HUES6 (cell line): ENCODE data around the gene ME1.
"Not testable (repeated sequence)": the region's sequence is repeated elsewhere in the genome, so short reads cannot be mapped to it uniquely, and the experiment has no call there.

ENCODE experiments used
- H3K27ac ChIP-seq: 2 replicates; pipeline ENCODE4 v1.7.0; 2013; ENCODE audit warnings: low read depth, mild to moderate bottlenecking, low read length, inconsistent platforms
- H3K27me3 ChIP-seq: 2 replicates; pipeline ENCODE4 v1.6.1; 2013; ENCODE audit warnings: low read length; ENCODE audit not compliant: control insufficient read depth, insufficient read depth
- H3K36me3 ChIP-seq: 2 replicates; pipeline ENCODE4 v1.6.1; 2013; ENCODE audit warnings: low read length; ENCODE audit not compliant: control insufficient read depth, insufficient read depth
- H3K4me1 ChIP-seq: 2 replicates; pipeline ENCODE4 v1.6.1; 2013; ENCODE audit warnings: low read length; ENCODE audit not compliant: control insufficient read depth, insufficient read depth
- H3K4me3 ChIP-seq: 2 replicates; pipeline ENCODE4 v1.5.1; 2013; ENCODE audit warnings: low read depth, low read length
- H3K9ac ChIP-seq: one replicate; pipeline ENCODE4 v1.6.1; 2013; ENCODE audit warnings: mild to moderate bottlenecking, low read length
- H3K9me3 ChIP-seq: 2 replicates; pipeline ENCODE4 v1.6.1; 2013; ENCODE audit warnings: low read depth, low read length; ENCODE audit not compliant: control insufficient read depth, insufficient read depth

The ME1 gene

GRCh38 chr6:83354747-83355146 is 76.1 kb downstream of the ME1 start:
- no peak overlapping the region for H3K4me3 ChIP-seq
- H3K9me3 ChIP-seq, result peaks cover 4% of the 10 kb centered on the region
- H3K9ac ChIP-seq, result no peak overlapping the region
- no peaks in the 10 kb centered on the region for H3K27me3 ChIP-seq
- H3K4me1 ChIP-seq, result no peaks in the 10 kb centered on the region
- no peak overlapping the region for H3K27ac ChIP-seq
- no peaks in the 10 kb centered on the region for H3K36me3 ChIP-seq

GRCh38 chr6:83352424-83353061 is 78.3 kb downstream of the ME1 start:
- no peak overlapping the region for H3K4me3 ChIP-seq

DNA sequence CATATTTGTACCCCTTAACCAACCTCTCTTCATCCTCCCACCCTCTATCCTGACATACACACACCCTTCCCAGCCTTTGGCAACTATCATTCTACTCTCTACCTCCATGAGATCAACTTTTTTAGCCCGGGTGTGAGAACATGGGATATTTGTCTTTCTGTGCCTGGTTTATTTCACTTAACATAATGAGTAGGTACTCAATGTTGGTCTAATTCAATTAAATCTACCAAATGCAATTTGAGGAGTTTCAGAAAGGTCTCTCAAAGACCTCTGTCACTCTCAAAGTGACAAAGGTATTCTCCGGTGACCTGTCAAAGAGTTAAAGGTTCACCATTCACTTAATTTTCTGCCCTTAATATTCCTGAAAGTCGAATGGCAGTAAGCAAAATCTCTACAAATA is 87.7 kb downstream of the ME1 start:
- Histone ChIP-seq H3K36me3 (peaks cover 2% of the 10 kb centered on the region; the same call in 1 of the 2 replicates), H3K4me1 (no peaks in the 10 kb centered on the region), H3K27me3 (no peaks in the 10 kb centered on the region)

More at GRCh38 chr6:83352424-83353061, 78.3 kb downstream of the ME1 start:
- Histone ChIP-seq H3K9me3 (no peaks in the 10 kb centered on the region), H3K9ac (no peak overlapping the region), H3K36me3 (no peaks in the 10 kb centered on the region), H3K27ac (no peak overlapping the region), H3K27me3 (no peaks in the 10 kb centered on the region), H3K4me1 (no peaks in the 10 kb centered on the region)

DNA sequence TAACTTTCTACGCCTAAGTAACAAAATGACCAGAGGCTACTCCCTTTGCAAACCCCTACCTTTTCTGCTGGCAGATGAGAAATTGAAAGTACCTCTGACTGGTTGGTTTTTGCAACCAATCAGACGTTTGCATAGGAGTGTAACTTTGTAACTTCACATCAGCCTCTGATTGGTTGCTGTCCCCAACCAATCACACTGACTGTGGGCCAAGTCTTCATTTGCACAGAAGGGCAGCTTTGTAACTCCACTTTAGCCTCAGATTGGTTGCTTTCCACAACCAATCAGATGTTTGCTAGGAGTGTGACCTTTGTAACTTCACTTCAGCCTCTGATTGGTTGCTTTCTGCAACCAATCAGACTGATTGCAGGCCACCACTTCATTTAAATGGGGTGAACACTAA is 89.1 kb downstream of the ME1 start:
- H3K27ac ChIP-seq, result no peak overlapping the region
- H3K9ac ChIP-seq, result no peak overlapping the region

More for the DNA sequence above, 87.7 kb downstream of the ME1 start:
- Histone ChIP-seq H3K27ac (no peak overlapping the region), H3K9me3 (no peaks in the 10 kb centered on the region), H3K9ac (no peak overlapping the region), H3K4me3 (no peak overlapping the region)

DNA sequence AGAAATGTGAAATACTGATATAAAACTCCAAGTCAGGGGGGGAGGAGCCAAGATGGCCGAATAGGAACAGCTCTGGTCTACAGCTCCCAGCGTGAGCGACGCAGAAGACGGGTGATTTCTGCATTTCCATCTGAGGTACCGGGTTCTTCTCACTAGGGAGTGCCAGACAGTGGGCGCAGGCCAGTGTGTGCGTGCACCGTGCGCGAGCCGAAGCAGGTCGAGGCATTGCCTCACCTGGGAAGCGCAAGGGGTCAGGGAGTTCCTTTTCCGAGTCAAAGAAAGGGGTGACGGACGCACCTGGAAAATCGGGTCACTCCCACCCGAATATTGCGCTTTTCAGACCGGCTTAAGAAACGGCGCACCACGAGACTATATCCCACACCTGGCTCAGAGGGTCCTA is 96.9 kb downstream of the ME1 start:
- H3K27me3 ChIP-seq, H3K9ac ChIP-seq, H3K36me3 ChIP-seq, H3K27ac ChIP-seq, H3K9me3 ChIP-seq, H3K4me1 ChIP-seq: not testable (repeated sequence)
- peak overlapping the region; percentile 38; the same call in 1 of the 2 replicates for H3K4me3 ChIP-seq

More for the DNA sequence above, 89.1 kb downstream of the ME1 start:
- Histone ChIP-seq H3K9me3 (no peaks in the 10 kb centered on the region), H3K4me3 (no peak overlapping the region), H3K27me3 (no peaks in the 10 kb centered on the region), H3K4me1 (no peaks in the 10 kb centered on the region), H3K36me3 (peaks cover 2% of the 10 kb centered on the region; the same call in 1 of the 2 replicates)

- Histone ChIP-seq H3K36me3 (no peaks in the 10 kb centered on the region), H3K9me3 (no peaks in the 10 kb centered on the region), H3K27me3 (no peaks in the 10 kb centered on the region), H3K27ac (no peak overlapping the region), H3K9ac (no peak overlapping the region), H3K4me1 (no peaks in the 10 kb centered on the region), H3K4me3 (peak overlapping the region; percentile 38; the same call in 1 of the 2 replicates)
These were observed 97.4 kb downstream of the ME1 start for GRCh38 chr6:83333500-83333899.

- H3K9ac ChIP-seq, result no peak overlapping the region
- H3K36me3 ChIP-seq, result no peaks in the 10 kb centered on the region
- no peaks in the 10 kb centered on the region for H3K4me1 ChIP-seq
- H3K27me3 ChIP-seq, result no peaks in the 10 kb centered on the region
- H3K27ac ChIP-seq, result no peak overlapping the region
- no peaks in the 10 kb centered on the region; the same call in 1 of the 2 replicates for H3K9me3 ChIP-seq
- no peak overlapping the region for H3K4me3 ChIP-seq
These were observed 116.2 kb downstream of the ME1 start for GRCh38 chr6:83314693-83315092.

DNA sequence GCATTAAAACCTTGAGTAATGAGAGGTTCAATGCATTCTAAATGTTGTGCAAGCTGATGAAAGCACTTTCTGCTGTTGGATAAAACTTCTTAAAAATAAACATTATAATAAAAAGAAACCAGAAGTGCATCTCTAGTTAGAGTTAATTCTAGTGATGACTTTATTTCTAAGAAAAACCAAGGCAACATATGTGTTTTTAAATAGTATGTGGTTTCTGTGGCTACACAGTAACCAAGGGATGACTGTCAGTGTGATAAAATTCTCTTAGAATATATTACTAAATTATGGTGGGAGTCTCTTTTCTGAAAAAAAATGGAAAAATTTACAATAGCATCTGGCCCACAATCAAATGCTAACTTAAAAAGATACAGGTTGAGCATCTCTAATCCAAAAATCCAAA is 117.0 kb downstream of the ME1 start:
- Histone ChIP-seq H3K4me1 (no peaks in the 10 kb centered on the region), H3K27me3 (no peaks in the 10 kb centered on the region), H3K4me3 (no peak overlapping the region), H3K27ac (no peak overlapping the region), H3K9ac (no peak overlapping the region), H3K9me3 (no peaks in the 10 kb centered on the region), H3K36me3 (no peaks in the 10 kb centered on the region)

- H3K9ac ChIP-seq, result no peak overlapping the region
- no peaks in the 10 kb centered on the region for H3K27me3 ChIP-seq
- no peak overlapping the region for H3K27ac ChIP-seq
- no peaks in the 10 kb centered on the region for H3K9me3 ChIP-seq
- no peak overlapping the region for H3K4me3 ChIP-seq
- H3K36me3 ChIP-seq, result no peaks in the 10 kb centered on the region
- no peaks in the 10 kb centered on the region for H3K4me1 ChIP-seq
These were observed 119.6 kb downstream of the ME1 start for GRCh38 chr6:83311231-83311630.

DNA sequence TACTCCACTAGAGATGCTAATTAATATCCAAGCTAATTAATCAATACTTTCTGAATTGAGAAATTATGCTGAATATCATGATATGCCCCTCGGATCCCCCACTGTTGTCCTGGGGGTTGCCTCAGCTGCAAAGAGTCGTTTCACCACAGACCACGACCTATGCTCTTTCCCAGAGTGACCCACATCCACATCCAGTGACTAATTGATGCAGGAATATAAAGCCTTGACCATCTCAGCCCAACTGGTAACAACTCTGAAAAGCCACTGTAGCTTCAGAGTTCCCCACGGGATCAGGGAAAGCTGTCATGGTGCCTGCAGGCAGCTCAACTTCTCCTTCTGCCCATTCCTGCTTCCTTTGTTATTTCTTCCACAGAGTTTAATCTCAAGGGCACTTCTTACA is 120.8 kb downstream of the ME1 start:
- no peaks in the 10 kb centered on the region for H3K36me3 ChIP-seq
- H3K27me3 ChIP-seq, result no peaks in the 10 kb centered on the region
- no peak overlapping the region for H3K9ac ChIP-seq
- no peaks in the 10 kb centered on the region for H3K9me3 ChIP-seq
- H3K27ac ChIP-seq, result no peak overlapping the region
- no peak overlapping the region for H3K4me3 ChIP-seq
- no peaks in the 10 kb centered on the region for H3K4me1 ChIP-seq

- Histone ChIP-seq H3K27me3 (no peaks in the 10 kb centered on the region), H3K9me3 (no peaks in the 10 kb centered on the region), H3K36me3 (no peaks in the 10 kb centered on the region), H3K27ac (no peak overlapping the region), H3K9ac (no peak overlapping the region), H3K4me3 (no peak overlapping the region), H3K4me1 (no peaks in the 10 kb centered on the region)
These were observed 121.5 kb downstream of the ME1 start for GRCh38 chr6:83309344-83309743.
